OCI-LY1 (cell line): ENCODE measurements around the gene FHIT.

Experiments
- H2AFZ ChIP-seq: fragments of 200-600 bp; sonication (generic), shearing (Covaris generic); 2 replicates; pipeline ENCODE4 v1.6.0; 2014; ENCODE audit warnings: antibody characterized with exemption, mild to moderate bottlenecking, low read length
- H3F3A ChIP-seq: fragments of 200-600 bp; sonication (generic), shearing (Covaris generic); 2 replicates; pipeline ENCODE4 v1.6.0; 2014; ENCODE audit warnings: mild to moderate bottlenecking, antibody characterized with exemption, low read length, moderate library complexity; ENCODE audit not compliant: insufficient read depth
- H3K27ac ChIP-seq: fragments of 200-600 bp; sonication (generic); 2 replicates; pipeline ENCODE4 v1.5.1; 2014; ENCODE audit warnings: low read length, mixed run types, mild to moderate bottlenecking, low read depth; ENCODE audit not compliant: poor library complexity, severe bottlenecking
- H3K27me3 ChIP-seq: fragments of 200-600 bp; sonication (generic); 2 replicates; pipeline ENCODE4 v1.6.0; 2014; ENCODE audit warnings: antibody characterized with exemption, mild to moderate bottlenecking, low read length, moderate library complexity; ENCODE audit not compliant: insufficient read depth
- H3K36me3 ChIP-seq: fragments of 200-600 bp; sonication (generic); 2 replicates; pipeline ENCODE4 v1.6.1; 2014; ENCODE audit warnings: mild to moderate bottlenecking, antibody characterized with exemption, low read length, moderate library complexity, mixed read lengths; ENCODE audit not compliant: insufficient read depth
- H3K4me1 ChIP-seq: fragments of 200-600 bp; sonication (generic); 2 replicates; pipeline ENCODE4 v1.5.1; 2014; ENCODE audit warnings: mild to moderate bottlenecking, low read length, moderate library complexity; ENCODE audit not compliant: insufficient read depth, severe bottlenecking
- H3K4me2 ChIP-seq: fragments of 200-600 bp; sonication (generic), shearing (Covaris generic); 2 replicates; pipeline ENCODE4 v1.6.1; 2014; ENCODE audit warnings: low read length
- H3K4me3 ChIP-seq: fragments of 200-600 bp; sonication (generic); 2 replicates; pipeline ENCODE4 v1.5.1; 2014; ENCODE audit warnings: low read length, low read depth, mild to moderate bottlenecking, mixed read lengths; ENCODE audit not compliant: poor library complexity, severe bottlenecking
- H3K79me2 ChIP-seq: fragments of 200-600 bp; shearing (Covaris generic); 2 replicates; pipeline ENCODE4 v1.6.1; 2016; ENCODE audit warnings: mixed run types, low read length, mixed read lengths; ENCODE audit not compliant: insufficient read depth
- H3K9ac ChIP-seq: fragments of 200-600 bp; sonication (generic), shearing (Covaris generic); 2 replicates; pipeline ENCODE4 v1.6.1; 2014; ENCODE audit warnings: mild to moderate bottlenecking, low read length, mixed read lengths
- H3K9me2 ChIP-seq: fragments of 200-600 bp; sonication (generic), shearing (Covaris generic); 2 replicates; pipeline ENCODE4 v1.6.1; 2014; ENCODE audit warnings: low read depth, mild to moderate bottlenecking, low read length, mixed read lengths
- H3K9me3 ChIP-seq: fragments of 200-600 bp; shearing (Covaris generic); 2 replicates; pipeline ENCODE4 v1.6.1; 2014; ENCODE audit warnings: low read length, mixed read lengths
- H4K20me1 ChIP-seq: fragments of 200-600 bp; sonication (generic), shearing (Covaris generic); 2 replicates; pipeline ENCODE4 v1.6.0; 2016; ENCODE audit warnings: mild to moderate bottlenecking, low read length; ENCODE audit not compliant: insufficient read depth
- CTCF ChIP-seq: fragments of 200-600 bp; sonication (generic), shearing (Covaris generic); IDR thresholded peaks from 2 replicates; pipeline ENCODE4 v1.5.1; 2017; ENCODE audit warnings: mild to moderate bottlenecking, antibody characterized with exemption, low read length, moderate library complexity, mixed read lengths
- EZH2 ChIP-seq: fragments of 200-600 bp; sonication (generic), shearing (Covaris generic); IDR thresholded peaks from 2 replicates; pipeline ENCODE4 v1.8.0; 2017; ENCODE audit warnings: borderline replicate concordance, mixed run types, mild to moderate bottlenecking, antibody characterized with exemption, low read length, moderate library complexity, mixed read lengths

Gene FHIT

GRCh38 chr3:60243456-60243855 lies 1007.8 kb downstream of the FHIT start:
- no peak overlapping the region for H3K27ac ChIP-seq
- H3K79me2 ChIP-seq, result no peaks in the 10 kb centered on the region
- H2AFZ ChIP-seq, result no peak overlapping the region
- H3K9me2 ChIP-seq, result no peaks in the 10 kb centered on the region
- H3K9ac ChIP-seq, result no peak overlapping the region
- H3K4me1 ChIP-seq, result no peaks in the 10 kb centered on the region
- no peak overlapping the region for H3K4me3 ChIP-seq
- H3K36me3 ChIP-seq, result no peaks in the 10 kb centered on the region
- TF ChIP-seq EZH2 (no peak), CTCF (no peak)
- no peak overlapping the region for H3K4me2 ChIP-seq
- no peaks in the 10 kb centered on the region for H4K20me1 ChIP-seq
- H3F3A ChIP-seq, result no peaks in the 10 kb centered on the region
- no peaks in the 10 kb centered on the region for H3K9me3 ChIP-seq
- no peaks in the 10 kb centered on the region for H3K27me3 ChIP-seq

- Histone ChIP-seq H3K27ac (no peak overlapping the region), H4K20me1 (no peaks in the 10 kb centered on the region), H2AFZ (no peak overlapping the region), H3K9me3 (no peaks in the 10 kb centered on the region), H3K4me1 (no peaks in the 10 kb centered on the region), H3K27me3 (no peaks in the 10 kb centered on the region), H3K4me3 (no peak overlapping the region), H3K9me2 (no peaks in the 10 kb centered on the region), H3F3A (no peaks in the 10 kb centered on the region), H3K79me2 (no peaks in the 10 kb centered on the region), H3K4me2 (no peak overlapping the region), H3K9ac (no peak overlapping the region), H3K36me3 (no peaks in the 10 kb centered on the region)
- no peak for TF ChIP-seq CTCF
- no peak for TF ChIP-seq EZH2
Observed at GRCh38 chr3:60240492-60240891, 1010.8 kb downstream of the FHIT start.

GRCh38 chr3:60238550-60238949 lies 1012.7 kb downstream of the FHIT start:
- no peaks in the 10 kb centered on the region for H3K9me3 ChIP-seq
- H3K4me1 ChIP-seq, result no peaks in the 10 kb centered on the region
- no peak for TF ChIP-seq CTCF
- TF ChIP-seq EZH2, result no peak
- H3K4me3 ChIP-seq, result no peak overlapping the region
- H3K79me2 ChIP-seq, result no peaks in the 10 kb centered on the region
- no peaks in the 10 kb centered on the region for H3K36me3 ChIP-seq
- H3F3A ChIP-seq, result no peaks in the 10 kb centered on the region
- no peaks in the 10 kb centered on the region for H3K9me2 ChIP-seq
- H3K27ac ChIP-seq, result no peak overlapping the region
- no peak overlapping the region for H3K9ac ChIP-seq
- H2AFZ ChIP-seq, result no peak overlapping the region
- no peaks in the 10 kb centered on the region for H3K27me3 ChIP-seq
- H4K20me1 ChIP-seq, result no peaks in the 10 kb centered on the region
- no peak overlapping the region for H3K4me2 ChIP-seq
